HTERT RPE-1 (cell line): ENCODE measurements around the gene CAV2.

Experiments used
- in situ Hi-C: fragments of 300-500 bp; cut with MboI; formaldehyde crosslinking; loops from 4 replicates; pipeline ENCODE4 v1.14.3; 2020; ENCODE audit warnings: low sequenced_read_pairs

CAV2 gene

GRCh38 chr7:116522247-116522646 is 22.7 kb downstream of the CAV2 start:
- in situ Hi-C loops = no loop called here

- in situ Hi-C loops = no loop called here
These were observed 24.7 kb downstream of the CAV2 start for GRCh38 chr7:116524221-116524608.

- in situ Hi-C loops = no loop called here
These were observed 25.2 kb downstream of the CAV2 start, which contains the start of gene CAV1 for GRCh38 chr7:116524609-116525297. Gene CAV1, plus strand, starts transcription at chr7:116525036. Its CDS starts 27 bp downstream, at chr7:116525063.

- in situ Hi-C loops = no loop called here
These were observed 25.9 kb downstream of the CAV2 start for GRCh38 chr7:116525298-116525912.

- in situ Hi-C loops = no loop called here
These were observed 26.6 kb downstream of the CAV2 start for GRCh38 chr7:116525913-116526861.

GRCh38 chr7:116526897-116527296 is 27.4 kb downstream of the CAV2 start:
- in situ Hi-C loops = no loop called here

GRCh38 chr7:116527521-116527920 is 28.0 kb downstream of the CAV2 start:
- in situ Hi-C loops = no loop called here

- in situ Hi-C loops = no loop called here
These were observed 28.7 kb downstream of the CAV2 start for GRCh38 chr7:116528008-116528789.

GRCh38 chr7:116529250-116529649 is 29.7 kb downstream of the CAV2 start:
- in situ Hi-C loops = no loop called here

- in situ Hi-C loops = no loop called here
These were observed 30.7 kb downstream of the CAV2 start for GRCh38 chr7:116530107-116530820.

GRCh38 chr7:116532102-116532688 is 32.7 kb downstream of the CAV2 start:
- in situ Hi-C loops = no loop called here

- in situ Hi-C loops = no loop called here
These were observed 35.3 kb downstream of the CAV2 start for GRCh38 chr7:116534790-116535189.

- in situ Hi-C loops = no loop called here
These were observed 35.9 kb downstream of the CAV2 start for GRCh38 chr7:116535416-116535815.

GRCh38 chr7:116538138-116538537 is 38.6 kb downstream of the CAV2 start:
- in situ Hi-C loops = no loop called here

GRCh38 chr7:116539879-116540278 is 40.3 kb downstream of the CAV2 start:
- in situ Hi-C loops = no loop called here

GRCh38 chr7:116540743-116541142 is 41.2 kb downstream of the CAV2 start:
- in situ Hi-C loops = no loop called here

- in situ Hi-C loops = no loop called here
These were observed 42.4 kb downstream of the CAV2 start for GRCh38 chr7:116541951-116542350.

- in situ Hi-C loops = no loop called here
These were observed 43.1 kb downstream of the CAV2 start for GRCh38 chr7:116542618-116543017.

GRCh38 chr7:116543664-116544063 is 44.1 kb downstream of the CAV2 start:
- in situ Hi-C loops = no loop called here

- in situ Hi-C loops = no loop called here
These were observed 44.9 kb downstream of the CAV2 start for GRCh38 chr7:116544487-116544886.
